ENCODE measurements around the gene KLRC4.

DNA sequence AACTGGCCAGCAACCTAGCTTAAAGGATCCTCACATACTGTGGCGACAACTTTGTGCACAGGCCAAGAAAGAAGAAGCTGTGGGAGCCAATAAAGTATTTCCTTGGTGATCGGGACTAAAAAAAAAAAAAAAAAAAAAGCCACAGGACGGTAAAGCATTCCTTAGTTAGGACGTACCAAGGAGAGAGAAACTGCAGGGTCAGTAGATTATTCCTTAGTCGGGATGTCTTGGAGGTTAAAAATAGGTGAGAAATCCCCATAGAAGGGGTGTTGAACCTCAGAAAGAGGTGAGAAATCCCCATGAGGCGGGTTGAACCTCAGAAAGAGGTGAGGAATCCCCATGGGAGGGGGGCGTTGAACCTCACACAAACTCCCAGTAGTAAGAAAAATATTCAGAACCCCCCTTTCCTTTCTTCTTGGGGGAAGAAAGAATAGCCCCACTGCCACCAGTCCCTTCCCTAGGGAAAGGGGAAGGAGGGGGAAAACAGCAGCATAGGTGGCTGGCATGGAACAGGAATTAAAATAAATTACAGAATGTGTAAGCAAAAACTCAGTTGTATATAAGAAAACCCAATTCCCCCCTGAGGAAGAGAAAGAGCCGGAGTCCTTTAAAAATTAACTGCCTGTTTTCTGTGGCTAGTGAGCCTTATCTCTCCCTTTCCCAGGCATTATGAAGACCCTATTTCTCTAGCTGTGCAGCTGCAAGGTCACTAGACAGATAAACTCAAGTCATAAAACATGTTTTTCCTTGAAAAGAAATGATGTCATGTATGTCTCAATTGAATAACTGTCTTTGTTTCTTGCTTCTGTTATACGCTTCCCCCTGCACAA is 46.5 kb downstream of the KLRC4 start:
- TF ChIP-seq GATA3 (IDR thresholded peaks at IDR 0.05; ENCODE audit: low read depth, low read length) (no peak), GATA2 (IDR thresholded peaks at IDR 0.05; ENCODE audit: low read depth, low read length) (no peak)
